Omental fat pad (tissue), 4 donors: ENCODE data around the gene MRPL28. TPM values are rescaled to one million over a fixed set of nuclear protein-coding genes. Genes with fewer than 3 reads are reported as not detected.
"Not testable (repeated sequence)": the region's sequence is repeated elsewhere in the genome, so short reads cannot be mapped to it uniquely, and the experiment has no call there.

ENCODE experiments used
- ATAC-seq: fragments of 150-250 bp; one replicate; pipeline ENCODE4 v1.9.1; 2016; ENCODE audit warnings: mild to moderate bottlenecking, moderate library complexity; ENCODE audit not compliant: low FRiP score
- DNase-seq: peaks from one replicate; pipeline ENCODE4 v3.0.0-alpha.2; 2019; ENCODE audit warnings: low spot score
- CTCF ChIP-seq, 3 donors: fragments of 450-650 bp; IDR thresholded peaks; one replicate each; pipeline ENCODE4 v1.5.1; 2016 to 2017; ENCODE audit warnings: antibody characterized with exemption in 3 of 3, mild to moderate bottlenecking in 3 of 3, moderate library complexity in 2 of 3
- total RNA-seq, 4 donors: library from RNA; depleted of rRNA; stranded (reverse); fragments of >200 nt; gene quantifications; one replicate each; pipeline ENCODE4 v1.1.0, GENCODE V29; 2016

MRPL28 gene
- total RNA-seq, 4 donors from 2014 or later = 53.3 to 58.2 (median 53.9) TPM

- DNase-seq (no peak), ATAC-seq (no peak)
- no peak for TF ChIP-seq CTCF (IDR thresholded peaks at IDR 0.05)
Observed at GRCh38 chr16:349211-349610, 21.1 kb downstream of the MRPL28 start.

GRCh38 chr16:348495-348894, 21.8 kb downstream of the MRPL28 start:
- not testable (repeated sequence) for ATAC-seq, DNase-seq

- no peak for ATAC-seq
- TF ChIP-seq CTCF (IDR thresholded peaks at IDR 0.05) = no peak
Observed at GRCh38 chr16:347203-347602, 23.1 kb downstream of the MRPL28 start.

GRCh38 chr16:346587-346986, 23.8 kb downstream of the MRPL28 start:
- ATAC-seq (no peak), DNase-seq (no peak)
- TF ChIP-seq CTCF (IDR thresholded peaks at IDR 0.05) = no peak

More at GRCh38 chr16:347203-347602, 23.1 kb downstream of the MRPL28 start:
- DNase-seq = no peak

- no peak for TF ChIP-seq CTCF (IDR thresholded peaks at IDR 0.05)
- no peak for ATAC-seq
Observed at GRCh38 chr16:345772-346171, 24.6 kb downstream of the MRPL28 start.

GRCh38 chr16:342455-343213, 27.7 kb downstream of the MRPL28 start:
- no peak for ATAC-seq
- TF ChIP-seq CTCF (IDR thresholded peaks at IDR 0.05) = no peak
- no peak for DNase-seq

More at GRCh38 chr16:345772-346171, 24.6 kb downstream of the MRPL28 start:
- no peak for DNase-seq

GRCh38 chr16:341974-342336, 28.4 kb downstream of the MRPL28 start:
- DNase-seq, ATAC-seq: not testable (repeated sequence)

- not testable (repeated sequence) for DNase-seq, ATAC-seq
Observed at GRCh38 chr16:341095-341973, 29.0 kb downstream of the MRPL28 start.
